Ascending aorta (tissue), 2 donors: ENCODE measurements around the gene ATG4D. TPM values are rescaled to one million over a fixed set of nuclear protein-coding genes. Genes with fewer than 3 reads are reported as not detected.

Source experiments
- DNase-seq, 2 donors: peaks; one replicate each; pipeline ENCODE4 v3.0.0-alpha.2; 2019; ENCODE audit warnings: low spot score in 2 of 2
- H3K27ac ChIP-seq, 2 donors: fragments of 200-600 bp; sonication (generic); one replicate each; pipeline ENCODE4 v1.5.1; 2016 to 2017; ENCODE audit warnings: mild to moderate bottlenecking in 1 of 2
- H3K27me3 ChIP-seq: fragments of 200-600 bp; sonication (generic); one replicate; pipeline ENCODE4 v1.5.1; 2017
- H3K36me3 ChIP-seq, 2 donors: fragments of 200-600 bp; sonication (generic); one replicate each; pipeline ENCODE4 v1.5.1; 2016
- H3K4me1 ChIP-seq, 2 donors: fragments of 200-600 bp; sonication (generic); one replicate each; pipeline ENCODE4 v1.5.1; 2016 to 2017; ENCODE audit warnings: mild to moderate bottlenecking in 1 of 2
- H3K4me3 ChIP-seq, 2 donors: fragments of 200-600 bp; sonication (generic); one replicate each; pipeline ENCODE4 v1.5.1; 2016 to 2017; ENCODE audit warnings: mild to moderate bottlenecking in 1 of 2
- H3K9me3 ChIP-seq, 2 donors: fragments of 200-600 bp; sonication (generic); one replicate each; pipeline ENCODE4 v1.5.1; 2016
- intact Hi-C: fragments of 100-400 bp; cut with DNase I; formaldehyde crosslinking; loops from one replicate; pipeline ENCODE4 v1.15.1; 2023
- total RNA-seq: library from RNA; depleted of rRNA; stranded (reverse); fragments of >200 nt; gene quantifications from one replicate; pipeline ENCODE4 v1.1.0, GENCODE V29; 2016
- TF ChIP-seq, protein P1 (sequence below), 3 experiments: fragments of 200-600 bp in 2 of 3; fragments of 450-650 bp in 1 of 3; sonication (generic) in 2 of 3; IDR thresholded peaks; one replicate each; pipeline ENCODE4 v1.5.1; 2016 to 2019; ENCODE audit warnings: antibody characterized with exemption in 3 of 3, mild to moderate bottlenecking in 1 of 3, moderate library complexity in 1 of 3

Gene ATG4D
- 11.0 TPM for total RNA-seq

DNA sequence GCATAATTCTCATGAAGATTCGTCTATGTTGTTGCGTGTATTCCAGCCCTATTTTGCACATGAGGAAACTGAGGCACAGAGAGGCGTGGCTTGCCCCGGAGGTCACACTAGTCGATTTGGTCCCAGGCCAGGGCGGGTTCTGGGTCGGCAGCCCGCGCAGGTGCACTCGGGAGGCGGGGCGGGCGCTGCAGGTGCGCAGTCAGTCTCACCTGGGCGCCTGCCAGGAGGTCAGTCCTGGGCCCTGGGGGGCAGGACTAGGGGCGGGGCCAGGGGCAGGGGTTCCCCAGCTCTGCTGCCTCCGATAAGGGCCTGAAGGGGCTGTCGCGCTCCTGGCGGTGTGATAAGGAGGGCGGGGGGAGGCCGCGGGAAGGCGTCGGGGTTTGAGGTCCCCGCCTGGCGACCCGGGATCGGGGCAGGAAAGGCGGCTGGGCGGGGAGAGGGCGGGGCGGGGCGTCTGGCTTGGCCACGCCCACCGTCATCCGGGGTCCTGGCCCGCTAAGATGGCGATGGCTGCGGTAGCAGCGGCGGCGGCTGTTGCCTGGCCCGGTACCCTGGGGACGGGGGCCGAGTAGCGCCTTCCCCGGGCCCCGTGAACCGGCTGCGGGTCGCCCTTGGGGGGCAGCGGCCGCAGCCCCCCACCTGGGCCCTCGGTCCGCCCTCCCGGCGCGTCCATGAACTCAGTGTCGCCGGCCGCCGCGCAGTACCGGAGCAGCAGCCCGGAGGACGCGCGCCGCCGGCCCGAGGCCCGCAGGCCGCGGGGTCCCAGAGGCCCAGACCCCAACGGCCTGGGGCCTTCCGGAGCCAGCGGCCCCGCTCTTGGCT, at the start of gene ATG4D:
Gene ATG4D (plus strand): TSS at position 485 of the 822 bp plus-strand sequence. CDS start 187 bp downstream, at position 672.
- DNase-seq: peak in 1 of 2 donors; percentile 88
- intact Hi-C loops: loop anchor here (1.0 to 2.0 kb wide), 2 partner anchors 29 to 41 kb away; partner anchors contain the start of gene KEAP1
- Histone ChIP-seq H3K4me1 (peaks cover 10 to 14% of the 10 kb centered on the region in 2 donors), H3K36me3 (peaks cover 6 to 13% of the 10 kb centered on the region in 2 donors), H3K27ac (peak within 1 kb of the TSS; percentile 89 to 90), H3K4me3 (peak within 1 kb of the TSS; percentile 98 to 100), H3K9me3 (no peaks in the 10 kb centered on the region), H3K27me3 (no peaks in the 10 kb centered on the region)
- TF ChIP-seq, protein P1, sequence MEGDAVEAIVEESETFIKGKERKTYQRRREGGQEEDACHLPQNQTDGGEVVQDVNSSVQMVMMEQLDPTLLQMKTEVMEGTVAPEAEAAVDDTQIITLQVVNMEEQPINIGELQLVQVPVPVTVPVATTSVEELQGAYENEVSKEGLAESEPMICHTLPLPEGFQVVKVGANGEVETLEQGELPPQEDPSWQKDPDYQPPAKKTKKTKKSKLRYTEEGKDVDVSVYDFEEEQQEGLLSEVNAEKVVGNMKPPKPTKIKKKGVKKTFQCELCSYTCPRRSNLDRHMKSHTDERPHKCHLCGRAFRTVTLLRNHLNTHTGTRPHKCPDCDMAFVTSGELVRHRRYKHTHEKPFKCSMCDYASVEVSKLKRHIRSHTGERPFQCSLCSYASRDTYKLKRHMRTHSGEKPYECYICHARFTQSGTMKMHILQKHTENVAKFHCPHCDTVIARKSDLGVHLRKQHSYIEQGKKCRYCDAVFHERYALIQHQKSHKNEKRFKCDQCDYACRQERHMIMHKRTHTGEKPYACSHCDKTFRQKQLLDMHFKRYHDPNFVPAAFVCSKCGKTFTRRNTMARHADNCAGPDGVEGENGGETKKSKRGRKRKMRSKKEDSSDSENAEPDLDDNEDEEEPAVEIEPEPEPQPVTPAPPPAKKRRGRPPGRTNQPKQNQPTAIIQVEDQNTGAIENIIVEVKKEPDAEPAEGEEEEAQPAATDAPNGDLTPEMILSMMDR (IDR thresholded peaks at IDR 0.05): no peak

GRCh38 chr19:10497371-10497770, 46.3 kb upstream of the ATG4D start:
- H3K4me1 ChIP-seq: peaks cover 3 to 22% of the 10 kb centered on the region in 2 donors
- intact Hi-C loops: loop anchor here (5.0 kb wide), 1 partner anchor 125 kb away; no protein-coding TSS in a partner anchor
- no peak overlapping the region for H3K4me3 ChIP-seq
- no peaks in the 10 kb centered on the region for H3K27me3 ChIP-seq
- DNase-seq: no peak
- TF ChIP-seq, protein P1 (IDR thresholded peaks at IDR 0.05): no peak
- no peak overlapping the region for H3K27ac ChIP-seq
- no peaks in the 10 kb centered on the region for H3K9me3 ChIP-seq
- peaks cover 41 to 55% of the 10 kb centered on the region in 2 donors for H3K36me3 ChIP-seq

GRCh38 chr19:10499550-10500246, 44.0 kb upstream of the ATG4D start:
- H3K27ac ChIP-seq: no peak overlapping the region
- intact Hi-C loops: loop anchor here (5.0 kb wide), 2 partner anchors 123 to 153 kb away; partner anchors contain the start of gene ILF3
- H3K4me1 ChIP-seq: peaks cover 3 to 22% of the 10 kb centered on the region in 2 donors

GRCh38 chr19:10500247-10500592, 43.5 kb upstream of the ATG4D start:
- peaks cover 3 to 22% of the 10 kb centered on the region in 2 donors for H3K4me1 ChIP-seq
- peaks cover 24 to 37% of the 10 kb centered on the region in 2 donors for H3K36me3 ChIP-seq
- intact Hi-C loops: loop anchor here (5.0 kb wide), 1 partner anchor 152 kb away; the partner anchor contains the start of gene ILF3
- DNase-seq: no peak
- H3K27ac ChIP-seq: no peak overlapping the region
- no peaks in the 10 kb centered on the region for H3K27me3 ChIP-seq
- no peak overlapping the region for H3K4me3 ChIP-seq
- TF ChIP-seq, protein P1 (IDR thresholded peaks at IDR 0.05): no peak
- no peaks in the 10 kb centered on the region for H3K9me3 ChIP-seq

More at GRCh38 chr19:10499550-10500246, 44.0 kb upstream of the ATG4D start:
- Histone ChIP-seq H3K27me3 (no peaks in the 10 kb centered on the region), H3K9me3 (no peaks in the 10 kb centered on the region), H3K36me3 (peaks cover 29 to 42% of the 10 kb centered on the region in 2 donors), H3K4me3 (no peak overlapping the region)
- DNase-seq: no peak
- TF ChIP-seq, protein P1 (IDR thresholded peaks at IDR 0.05): no peak

- DNase-seq: peak in 1 of 2 donors; percentile 86
- peak overlapping the region; percentile 95 to 96 for H3K27ac ChIP-seq
- H3K27me3 ChIP-seq: no peaks in the 10 kb centered on the region
- TF ChIP-seq, protein P1 (IDR thresholded peaks at IDR 0.05): no peak
- H3K9me3 ChIP-seq: no peaks in the 10 kb centered on the region
- intact Hi-C loops: loop anchor here (1.0 to 5.0 kb wide), 3 partner anchors 41 to 150 kb away; partner anchors contain the start of genes ATG4D, ILF3 and KRI1
- peak overlapping the region; percentile 82 to 98 for H3K4me3 ChIP-seq
- peaks cover 10 to 20% of the 10 kb centered on the region in 2 donors for H3K36me3 ChIP-seq
- peaks cover 3 to 22% of the 10 kb centered on the region in 2 donors for H3K4me1 ChIP-seq
Measured at GRCh38 chr19:10501971-10502523, 41.7 kb upstream of the ATG4D start.
